Activated CD4-positive, alpha-beta T cell treated with anti-CD3 and anti-CD28 coated beads, Interleukin-2, Interleukin-4, amounts not matched to agents 100 ng/mL and 50 ng/mL, durations not matched to agents 16 hours and 8 hours (primary cell): ENCODE measurements around the gene KAT7.
"Not testable (repeated sequence)": the region's sequence is repeated elsewhere in the genome, so short reads cannot be mapped to it uniquely, and the experiment has no call there.

Experiments used
- DNase-seq: peaks from one replicate; pipeline ENCODE4 v3.0.0-alpha.2; 2020; ENCODE audit warnings: low spot score

The KAT7 gene

DNA sequence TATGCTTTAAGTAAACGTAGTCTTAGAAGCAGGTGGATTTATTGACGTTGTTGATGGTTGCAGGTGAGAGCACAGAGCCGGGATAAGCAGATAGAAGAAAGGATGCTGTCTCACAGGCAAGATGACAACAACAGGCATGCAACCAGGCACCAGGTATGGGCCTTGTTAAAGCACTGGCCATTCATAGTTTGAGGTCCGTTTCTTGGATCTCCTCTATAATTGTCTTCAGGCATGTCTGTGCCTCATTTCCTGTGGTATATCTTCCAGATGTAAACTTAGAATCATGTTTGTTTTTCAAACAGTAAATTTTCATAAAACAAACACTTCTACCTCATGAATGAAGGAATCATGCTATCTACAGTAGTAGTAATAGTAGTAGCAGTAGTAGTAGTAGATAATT, 20.6 kb downstream of the KAT7 start:
- DNase-seq, result no peak

DNA sequence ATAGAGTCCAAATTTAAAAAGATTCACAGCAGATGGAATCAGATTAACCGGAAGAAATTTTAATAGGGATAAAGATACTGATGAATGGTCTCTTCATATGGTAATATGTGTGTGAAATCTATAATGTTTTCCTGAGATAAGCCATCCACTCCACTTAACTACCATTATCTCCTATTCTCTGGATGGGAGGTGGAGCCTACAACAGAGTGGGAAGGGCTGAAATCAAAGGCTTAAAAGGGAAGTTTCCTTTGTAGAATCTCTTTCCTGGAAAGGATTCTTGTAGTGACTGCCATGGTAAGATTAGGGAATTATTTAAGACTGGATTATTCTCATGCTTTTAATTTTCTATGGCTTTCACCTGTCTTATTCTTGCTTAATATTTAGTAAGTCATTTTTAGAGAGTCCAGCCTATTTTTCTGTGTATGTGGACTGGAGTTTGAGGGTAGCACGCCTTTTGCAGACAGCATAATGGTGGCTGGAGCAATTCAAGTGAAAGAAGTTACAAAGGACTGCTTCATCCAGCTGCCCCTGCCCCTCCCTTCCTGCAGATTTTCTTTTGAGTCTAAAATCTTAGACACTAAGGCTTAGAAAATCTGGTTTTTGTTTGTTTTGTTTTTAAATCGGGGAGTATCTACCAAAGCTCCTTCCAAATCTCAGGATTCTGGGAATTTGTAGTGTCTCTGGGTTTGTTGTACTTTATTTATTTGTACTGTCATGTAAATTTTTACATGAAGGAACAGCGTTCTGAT, 26.5 kb downstream of the KAT7 start:
- no peak for DNase-seq

DNA sequence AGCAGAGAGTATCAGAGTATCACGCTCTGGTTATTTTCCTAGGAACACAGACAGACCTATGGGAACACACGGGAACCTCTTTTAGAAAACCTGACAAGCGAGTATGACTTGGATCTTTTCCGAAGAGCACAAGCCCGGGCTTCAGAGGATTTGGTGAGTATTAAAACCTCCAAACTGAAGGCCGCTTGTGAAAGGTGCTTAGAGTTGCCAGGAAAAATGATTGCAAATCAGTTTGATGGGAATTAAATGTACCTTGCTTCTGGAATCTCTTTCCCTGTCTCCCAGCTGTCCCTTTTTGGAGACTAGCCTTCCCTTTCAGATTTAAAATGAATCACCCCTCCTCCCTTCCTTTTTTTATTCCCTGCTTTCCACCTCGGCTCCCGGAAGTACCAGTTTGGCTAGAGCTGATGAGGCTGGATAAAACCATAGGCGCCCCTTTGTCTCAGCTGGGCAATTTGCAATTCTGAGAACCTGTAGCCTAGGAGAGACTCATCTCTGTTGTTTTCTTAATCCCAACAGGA, 27.3 kb downstream of the KAT7 start:
- no peak for DNase-seq

DNA sequence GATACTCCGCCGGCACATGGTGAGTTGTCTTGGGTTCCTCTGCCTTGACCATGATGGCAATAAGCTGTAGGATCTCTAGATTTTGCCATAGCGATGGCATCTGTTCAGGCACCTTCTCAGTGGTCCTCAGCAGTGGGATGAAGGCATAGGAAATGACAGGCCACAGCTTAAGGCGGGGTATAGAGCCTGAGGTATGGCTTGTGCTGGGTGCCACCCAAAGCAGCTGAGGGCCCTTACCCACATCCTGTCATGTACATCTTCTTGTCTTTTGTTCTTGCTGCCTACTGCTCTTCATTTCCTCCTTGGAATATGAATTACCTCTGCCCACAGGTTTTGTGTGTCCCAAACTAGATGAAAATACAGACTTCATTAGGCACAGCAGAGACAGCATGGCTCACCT, 29.5 kb downstream of the KAT7 start:
- peak; percentile 54 for DNase-seq

DNA sequence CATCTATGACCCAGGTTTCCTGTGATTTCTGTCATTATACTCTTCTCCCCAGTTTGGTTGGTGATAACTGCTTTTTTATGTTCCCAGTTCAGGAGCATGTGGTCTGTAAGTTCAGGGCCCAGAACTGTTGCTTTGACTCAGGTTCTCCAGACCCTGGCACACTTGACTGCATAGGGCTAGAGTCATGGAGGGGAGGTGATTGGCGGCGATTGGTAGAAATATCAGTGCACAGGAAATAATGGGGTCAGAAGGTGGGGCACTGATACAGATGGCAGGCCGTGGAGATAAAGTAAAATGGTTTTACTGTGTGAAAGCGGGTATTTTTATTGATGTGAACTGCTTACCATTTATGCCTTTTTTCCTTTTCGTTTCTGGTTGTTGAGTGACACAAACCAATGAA, 30.7 kb downstream of the KAT7 start:
- DNase-seq, result no peak

DNA sequence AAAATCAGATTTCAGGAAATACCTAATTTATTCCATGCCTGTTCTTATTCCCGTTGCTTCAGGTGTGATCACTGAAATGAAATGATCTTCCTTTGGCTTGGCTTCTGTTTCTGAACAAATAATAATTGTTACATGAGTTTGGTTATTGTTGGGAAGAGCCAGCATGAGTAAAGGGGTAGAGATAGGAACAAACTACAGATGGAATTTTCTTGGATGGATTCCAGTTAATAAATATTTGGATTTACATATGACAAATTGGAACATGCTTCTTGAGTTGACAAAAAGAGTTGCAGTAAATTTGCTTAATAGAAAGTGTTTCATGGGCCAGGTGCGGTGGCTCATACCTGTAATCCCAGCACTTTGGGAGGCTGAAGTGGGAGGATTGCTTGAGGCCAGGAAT, 31.2 kb downstream of the KAT7 start:
- DNase-seq, result no peak

DNA sequence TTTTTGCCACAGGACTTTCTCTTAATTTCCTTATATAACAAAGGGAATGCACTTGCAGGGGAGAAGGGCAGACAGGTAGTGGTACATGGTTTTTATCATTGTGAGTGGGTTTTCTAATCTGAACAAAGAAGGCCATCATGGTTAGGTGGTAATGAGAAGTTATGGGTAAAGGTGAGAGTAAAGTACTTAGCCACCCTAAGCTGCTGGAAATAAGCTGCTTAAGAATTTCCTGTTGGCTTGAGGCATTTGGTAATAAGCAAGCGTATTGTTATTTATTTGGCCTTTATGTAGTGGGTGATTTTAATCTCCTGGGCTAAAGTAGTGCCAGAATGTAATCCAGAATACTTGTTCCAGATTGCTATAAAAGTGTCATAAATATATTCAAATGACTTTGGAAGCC, 32.3 kb downstream of the KAT7 start:
- DNase-seq, result no peak

DNA sequence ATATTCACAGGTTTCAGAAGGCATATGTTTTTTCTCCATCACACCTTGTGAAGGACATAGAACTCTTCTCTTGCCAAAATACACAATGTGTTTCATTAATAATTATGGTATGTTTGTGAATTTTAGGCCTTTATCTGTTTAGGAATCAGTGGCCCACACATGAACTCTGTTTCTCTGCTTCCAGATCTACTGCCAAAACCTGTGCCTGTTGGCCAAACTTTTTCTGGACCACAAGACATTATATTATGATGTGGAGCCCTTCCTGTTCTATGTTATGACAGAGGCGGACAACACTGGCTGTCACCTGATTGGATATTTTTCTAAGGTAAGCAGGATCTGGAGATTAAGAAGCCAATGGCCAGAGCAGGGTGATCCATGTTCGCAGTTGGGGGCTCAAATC, 33.0 kb downstream of the KAT7 start:
- DNase-seq, result no peak

DNA sequence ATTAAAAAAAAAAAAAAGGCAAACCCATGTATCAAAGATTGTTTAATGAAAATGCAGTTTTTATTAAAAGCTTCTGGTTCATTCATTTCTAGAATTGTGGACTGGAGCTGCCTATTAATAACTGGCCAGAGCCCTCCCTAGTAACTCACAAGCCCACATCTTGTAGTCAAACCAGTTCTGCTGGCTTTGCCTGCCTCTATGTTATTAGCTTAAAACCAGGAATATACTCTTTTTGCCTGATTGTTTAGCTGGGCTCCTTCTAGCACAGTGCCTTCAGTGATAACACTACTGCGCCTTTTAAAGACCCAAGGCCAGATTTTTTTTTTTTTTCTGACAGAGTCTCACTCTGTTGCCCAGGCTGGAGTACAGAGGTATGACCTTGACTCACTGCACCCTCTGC, 33.4 kb downstream of the KAT7 start:
- no peak for DNase-seq

DNA sequence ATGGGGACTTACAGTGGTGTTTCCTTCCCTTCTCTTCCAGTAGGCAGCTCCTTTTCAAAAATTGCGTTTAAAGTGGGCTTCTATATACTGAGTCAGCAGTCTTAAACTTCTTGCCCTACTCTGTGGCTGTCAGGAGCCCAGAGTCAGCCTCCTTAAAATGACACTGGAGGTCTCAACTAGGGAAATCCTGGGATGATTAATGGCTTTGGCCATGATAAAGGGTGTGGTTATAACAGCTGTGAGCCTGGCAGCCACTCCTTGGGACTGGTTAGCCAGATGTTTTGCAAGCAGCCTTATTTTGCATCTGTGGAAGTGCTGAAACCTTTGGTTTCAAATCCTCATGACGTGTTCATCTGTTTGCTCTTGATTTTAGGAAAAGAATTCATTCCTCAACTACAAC, 34.3 kb downstream of the KAT7 start:
- DNase-seq, result no peak

DNA sequence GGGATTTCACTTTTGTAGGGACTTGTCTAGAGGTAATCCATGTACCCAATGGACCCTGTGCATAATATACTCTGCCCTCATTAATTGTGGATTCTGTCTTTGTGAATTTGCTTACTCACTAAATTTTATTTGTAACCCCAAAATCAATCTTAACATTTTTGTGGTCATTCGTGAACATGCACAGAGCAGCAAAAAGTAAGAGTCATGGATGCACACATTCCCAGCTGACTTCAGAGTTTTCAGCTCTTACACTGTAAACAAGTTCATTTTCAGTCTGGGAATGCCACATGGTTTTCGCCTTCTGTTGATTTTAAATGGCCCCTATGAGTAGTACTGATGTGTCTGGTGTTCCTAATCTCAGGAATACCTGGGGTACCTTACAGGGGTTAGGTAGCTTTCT, 35.1 kb downstream of the KAT7 start:
- no peak for DNase-seq

DNA sequence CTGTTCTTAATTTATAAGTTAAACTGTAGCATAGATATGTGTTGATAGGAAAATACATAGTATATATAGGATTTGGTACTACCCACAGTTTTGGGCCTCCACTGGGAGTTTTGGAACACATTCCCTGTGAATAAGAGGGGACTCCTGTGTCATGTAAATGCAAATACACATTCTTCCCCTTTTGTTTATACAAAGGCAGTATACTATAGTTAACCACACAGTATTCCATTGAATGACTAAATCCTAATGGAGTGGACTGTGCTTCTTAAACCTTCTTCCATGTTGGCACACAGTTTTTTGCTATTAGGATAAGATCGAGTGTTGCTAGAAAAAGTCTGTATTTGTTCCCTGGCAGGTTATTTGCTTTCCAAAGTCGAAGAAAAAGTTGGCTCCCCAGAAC, 37.2 kb downstream of the KAT7 start:
- DNase-seq, result no peak

DNA sequence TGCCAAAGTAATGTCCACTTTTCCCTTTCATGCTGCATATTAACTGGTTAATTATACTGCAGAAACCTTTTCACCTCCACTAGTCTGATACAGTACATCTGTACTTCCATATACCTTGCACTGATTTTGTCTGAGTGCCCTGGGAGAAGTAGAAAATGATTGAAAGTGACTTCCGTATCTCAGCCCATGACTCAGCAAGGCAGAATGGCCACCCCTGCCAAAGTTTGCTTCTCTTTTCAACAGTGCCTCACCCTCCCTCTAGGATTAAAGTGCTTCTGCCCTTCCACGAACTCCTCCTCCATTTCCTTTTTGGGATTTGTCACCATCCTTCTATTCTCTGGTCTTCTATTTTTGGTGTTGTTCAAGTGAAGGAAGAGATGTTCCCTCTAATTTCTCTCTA, 39.8 kb downstream of the KAT7 start:
- not testable (repeated sequence) for DNase-seq

DNA sequence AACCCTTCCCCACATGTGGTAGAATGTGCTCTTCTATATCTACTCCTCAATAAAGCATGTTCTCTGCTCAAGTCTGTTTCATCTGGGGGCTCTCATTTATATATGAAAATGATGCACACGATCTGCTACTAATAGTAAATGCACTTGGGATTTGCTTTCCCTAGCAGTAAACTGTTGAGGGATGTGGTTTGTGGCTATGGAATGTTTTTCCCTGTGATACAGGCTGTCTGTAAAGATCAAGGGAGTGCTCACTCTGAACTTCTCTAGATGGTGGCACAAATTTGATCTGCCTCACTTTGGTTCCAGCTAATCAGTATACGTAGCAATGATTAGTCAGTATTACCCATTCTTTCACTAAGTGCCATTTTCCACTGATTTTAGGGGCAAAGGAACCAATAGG, 40.5 kb downstream of the KAT7 start:
- no peak for DNase-seq

DNA sequence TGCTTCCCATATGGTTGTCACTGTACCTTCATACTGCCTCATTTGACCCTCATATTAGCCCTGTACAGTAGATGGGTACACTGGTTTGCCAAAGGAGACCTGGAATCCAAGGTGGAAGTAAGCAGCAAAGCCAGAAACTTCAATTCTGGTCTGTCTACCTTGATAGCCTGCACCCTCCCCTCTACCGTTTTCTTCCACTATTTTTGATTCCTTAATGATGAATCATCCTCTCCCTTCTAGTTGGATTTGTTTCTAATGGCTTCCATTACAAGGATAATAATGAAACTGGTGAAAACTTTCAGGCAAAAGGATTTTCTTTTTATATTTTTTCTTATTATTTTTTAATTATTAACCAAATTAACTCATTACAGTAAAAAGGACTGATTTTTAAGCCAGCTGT, 42.1 kb downstream of the KAT7 start:
- no peak for DNase-seq

DNA sequence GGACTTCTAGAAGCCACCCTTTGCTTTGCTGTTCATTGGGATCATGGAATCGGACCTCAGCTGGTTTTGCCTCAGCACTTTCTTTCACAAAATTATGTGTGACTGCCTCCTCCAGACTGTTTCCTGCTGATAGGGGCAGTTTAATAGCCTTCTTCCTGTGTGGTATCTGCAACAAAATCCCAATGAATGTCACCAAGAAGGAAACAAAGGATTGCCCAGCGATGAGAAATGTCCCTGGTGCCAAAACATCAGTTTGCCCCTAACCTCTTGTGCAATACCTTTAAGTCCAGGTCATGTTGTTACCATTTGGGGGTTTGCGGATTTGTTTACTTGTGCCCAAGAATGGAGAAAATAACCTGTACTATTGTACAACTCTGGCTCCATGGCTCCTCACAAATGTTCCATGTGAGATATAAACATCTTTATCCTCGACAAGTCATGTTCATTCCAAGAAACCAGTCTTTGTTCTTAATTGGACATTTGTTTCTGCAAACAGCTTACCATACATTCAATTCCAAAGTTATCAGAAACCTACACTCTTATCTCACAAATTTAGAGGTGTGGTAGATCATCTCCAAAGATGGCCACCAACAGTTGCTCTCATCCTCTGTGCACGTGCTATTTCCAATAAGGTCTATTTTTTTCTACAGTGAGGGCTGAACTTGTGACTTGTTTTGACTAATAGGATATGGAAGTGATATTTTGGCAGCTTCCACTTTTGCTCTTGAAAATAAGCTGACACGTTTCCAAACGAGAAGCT, 44.5 kb downstream of the KAT7 start:
- no peak for DNase-seq

DNA sequence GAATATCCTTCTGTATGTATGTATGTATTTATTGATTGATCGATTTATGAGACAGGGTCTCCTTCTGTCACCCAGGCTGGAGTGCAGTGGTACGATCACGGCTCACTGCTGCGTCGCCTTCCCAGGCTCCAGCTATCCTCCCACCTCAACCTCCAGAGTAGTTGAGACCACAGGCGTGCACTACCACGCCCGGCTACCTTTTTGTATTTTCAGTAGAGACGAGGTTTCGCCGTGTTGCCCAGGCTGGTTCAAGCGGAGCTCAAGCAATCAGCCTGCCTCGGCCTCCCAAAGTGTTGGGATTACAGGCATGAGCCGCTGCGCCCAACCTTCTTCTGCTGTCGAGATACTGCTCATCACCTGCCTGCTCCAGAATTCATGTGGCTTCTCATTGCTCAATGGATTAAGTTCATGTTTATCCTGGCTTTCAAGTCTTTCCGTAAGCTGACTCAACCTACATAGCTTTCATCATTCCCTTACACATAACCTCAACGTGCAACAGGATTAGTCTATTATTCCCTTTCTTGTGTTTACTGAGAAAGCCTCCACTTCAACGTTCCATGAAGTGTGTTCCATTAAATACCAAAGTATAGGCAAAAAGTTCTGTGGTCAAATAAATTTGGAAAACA, 45.8 kb downstream of the KAT7 start:
- no peak for DNase-seq

DNA sequence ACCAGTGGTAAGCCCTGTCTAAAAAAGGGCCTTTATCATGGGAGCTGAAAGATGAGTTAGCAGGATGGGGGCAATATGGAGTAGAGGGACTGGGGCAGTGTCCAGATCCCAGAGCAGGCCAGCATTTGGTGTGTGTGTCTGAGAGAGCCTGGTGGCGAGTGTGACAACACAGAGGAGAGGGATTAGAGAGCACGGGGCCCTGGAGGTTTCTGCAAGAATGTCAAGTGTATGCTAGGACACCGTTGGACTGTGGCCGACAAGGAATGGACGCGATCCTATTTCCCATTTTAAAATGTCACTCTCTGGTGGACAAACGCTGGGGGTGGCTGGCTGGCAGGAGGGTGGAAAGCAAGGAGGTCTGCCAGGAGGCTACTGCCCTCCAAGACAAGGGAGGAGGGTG, 47.0 kb downstream of the KAT7 start:
- DNase-seq, result no peak

DNA sequence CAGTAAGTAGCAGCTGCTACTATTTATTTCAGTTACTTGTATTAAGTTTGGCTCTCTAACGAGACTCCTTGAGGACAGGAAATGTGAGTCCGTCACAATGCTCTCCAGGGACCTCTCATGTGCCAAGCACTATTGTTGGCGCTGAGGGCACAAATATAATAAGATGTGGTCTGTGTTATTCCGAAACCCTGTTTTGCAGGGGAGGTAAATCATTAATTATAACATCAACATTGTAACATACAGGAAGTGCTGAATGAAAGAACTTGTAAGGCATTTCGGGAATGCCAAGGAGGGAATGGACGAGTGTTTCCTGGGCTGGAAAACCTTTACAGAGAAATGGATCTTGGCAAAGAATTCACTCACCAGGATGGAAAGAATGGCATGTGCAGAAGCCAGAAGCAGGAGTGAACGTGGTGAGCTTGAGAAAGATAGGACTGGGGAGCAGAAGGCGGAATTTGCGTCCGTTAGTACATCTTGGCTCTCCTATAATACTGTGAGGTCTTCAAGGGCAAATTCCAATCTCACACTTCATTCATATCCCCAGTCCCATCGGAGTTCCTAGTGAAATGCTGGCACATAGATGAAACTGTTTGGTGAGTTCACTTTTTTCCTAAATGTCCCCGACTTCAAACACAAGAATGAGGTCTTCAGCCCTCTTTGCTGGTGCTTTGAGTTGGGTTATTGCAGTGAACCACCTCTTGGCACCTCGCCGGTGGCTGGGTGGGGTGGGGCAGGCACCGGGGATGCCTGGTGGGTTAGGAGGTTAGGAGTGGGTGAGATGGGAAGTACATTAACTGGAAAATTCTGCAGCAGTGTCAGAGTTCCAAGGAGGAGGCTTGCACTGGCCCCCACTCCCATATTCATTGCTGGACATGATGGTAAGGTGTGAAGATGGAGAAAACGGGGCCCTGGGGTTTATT, 47.9 kb downstream of the KAT7 start:
- DNase-seq, result no peak

DNA sequence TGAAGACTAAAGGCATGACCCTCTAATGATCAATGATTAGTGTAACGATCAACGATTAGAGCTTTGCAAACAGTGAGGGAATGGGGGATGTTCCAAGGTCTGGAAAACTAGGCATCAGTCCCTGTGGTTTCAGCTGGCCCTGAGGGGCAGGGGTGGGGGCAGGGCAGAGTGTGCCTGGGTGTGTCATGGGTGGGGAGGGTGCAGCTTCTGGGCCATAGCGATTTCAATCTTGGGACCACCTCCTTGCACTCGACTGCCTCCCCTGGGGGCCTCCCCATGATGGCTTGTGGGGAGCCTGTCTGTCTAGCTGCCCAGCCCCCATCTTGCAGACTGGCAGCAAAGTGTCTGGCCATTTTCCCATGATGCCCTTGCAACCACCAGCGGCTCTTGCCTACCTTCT, 51.0 kb downstream of the KAT7 start:
- DNase-seq, result no peak

DNA sequence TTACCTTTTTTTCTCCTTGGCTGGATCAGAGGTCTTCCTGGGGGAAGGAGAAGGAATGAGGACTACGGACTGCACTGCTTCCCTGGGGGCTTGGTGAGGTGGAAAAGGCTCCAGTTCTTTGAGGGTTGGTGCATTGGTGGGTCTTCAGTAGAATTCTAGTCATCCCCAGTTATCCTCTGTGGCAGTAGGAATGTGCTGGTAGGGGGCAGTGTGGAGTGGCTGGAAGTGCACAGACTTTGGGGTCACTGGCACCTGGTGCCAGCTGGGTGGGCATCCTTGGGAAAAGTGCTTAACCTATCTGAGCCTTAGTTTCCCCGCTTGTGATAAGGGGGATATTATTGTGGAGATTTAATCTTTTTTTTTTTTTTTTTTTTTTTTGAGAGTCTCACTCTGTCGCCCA, 53.1 kb downstream of the KAT7 start:
- no peak for DNase-seq

DNA sequence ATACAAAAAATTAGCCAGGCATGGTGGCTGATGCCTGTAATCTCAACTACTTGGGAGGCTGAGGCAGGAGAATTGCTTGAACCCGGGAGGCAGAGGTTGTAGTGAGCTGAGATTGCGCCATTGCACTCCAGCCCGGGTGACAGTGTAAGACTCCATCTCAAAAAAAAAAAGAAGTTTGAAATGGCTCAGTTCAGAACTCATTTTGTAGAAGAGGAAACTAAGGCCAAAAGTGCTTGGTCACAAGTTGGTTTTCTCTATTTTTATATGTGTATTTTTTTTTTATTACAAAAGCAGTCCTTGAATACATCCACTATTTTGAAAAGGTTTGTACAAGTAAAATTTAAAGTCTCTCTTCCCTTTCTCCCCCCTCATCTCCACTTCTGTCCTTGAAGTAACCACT, 53.9 kb downstream of the KAT7 start:
- no peak for DNase-seq
